GM03348 (cell line): ENCODE results near the gene RNF31.
A peak's percentile ranks its signal among the peaks of the same experiment; 100 is the strongest.

Source experiments
- DNase-seq: peaks from one replicate; pipeline ENCODE4 v3.0.0; 2012; ENCODE audit warnings: low spot score

The RNF31 gene

DNA sequence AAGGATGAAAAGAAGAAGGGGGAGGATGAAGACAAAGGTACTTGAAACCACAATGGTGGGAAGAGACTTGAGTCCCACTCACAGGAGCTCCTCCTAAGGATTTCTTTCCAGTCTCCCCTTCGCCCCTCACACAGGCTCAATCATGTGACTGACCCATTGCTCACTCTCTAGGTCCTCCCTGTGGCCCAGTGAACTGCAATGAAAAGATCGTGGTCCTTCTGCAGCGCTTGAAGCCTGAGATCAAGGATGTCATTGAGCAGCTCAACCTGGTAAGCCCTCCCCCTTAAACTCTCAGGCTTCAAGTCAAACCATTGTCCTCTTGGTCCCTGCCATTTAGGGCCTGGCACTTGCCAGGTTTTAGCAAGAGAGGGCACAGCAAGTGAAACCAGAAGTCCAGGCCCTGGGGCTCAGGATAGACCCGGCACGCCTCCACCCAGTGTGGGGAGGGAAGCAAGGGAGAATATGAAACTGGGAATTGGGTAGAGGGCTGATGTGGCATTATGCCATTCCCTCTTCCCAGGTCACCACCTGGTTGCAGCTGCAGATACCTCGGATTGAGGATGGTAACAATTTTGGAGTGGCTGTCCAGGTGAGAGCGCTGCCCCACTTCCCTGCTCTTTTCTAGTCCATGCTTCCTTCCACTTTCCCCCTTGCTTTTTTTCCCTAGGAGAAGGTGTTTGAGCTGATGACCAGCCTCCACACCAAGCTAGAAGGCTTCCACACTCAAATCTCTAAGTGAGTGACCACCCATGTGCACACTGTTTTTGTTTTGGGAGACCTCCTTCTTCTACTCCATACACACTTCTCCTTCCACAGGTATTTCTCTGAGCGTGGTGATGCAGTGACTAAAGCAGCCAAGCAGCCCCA is 9.5 kb upstream of the RNF31 start:
- no peak for DNase-seq

DNA sequence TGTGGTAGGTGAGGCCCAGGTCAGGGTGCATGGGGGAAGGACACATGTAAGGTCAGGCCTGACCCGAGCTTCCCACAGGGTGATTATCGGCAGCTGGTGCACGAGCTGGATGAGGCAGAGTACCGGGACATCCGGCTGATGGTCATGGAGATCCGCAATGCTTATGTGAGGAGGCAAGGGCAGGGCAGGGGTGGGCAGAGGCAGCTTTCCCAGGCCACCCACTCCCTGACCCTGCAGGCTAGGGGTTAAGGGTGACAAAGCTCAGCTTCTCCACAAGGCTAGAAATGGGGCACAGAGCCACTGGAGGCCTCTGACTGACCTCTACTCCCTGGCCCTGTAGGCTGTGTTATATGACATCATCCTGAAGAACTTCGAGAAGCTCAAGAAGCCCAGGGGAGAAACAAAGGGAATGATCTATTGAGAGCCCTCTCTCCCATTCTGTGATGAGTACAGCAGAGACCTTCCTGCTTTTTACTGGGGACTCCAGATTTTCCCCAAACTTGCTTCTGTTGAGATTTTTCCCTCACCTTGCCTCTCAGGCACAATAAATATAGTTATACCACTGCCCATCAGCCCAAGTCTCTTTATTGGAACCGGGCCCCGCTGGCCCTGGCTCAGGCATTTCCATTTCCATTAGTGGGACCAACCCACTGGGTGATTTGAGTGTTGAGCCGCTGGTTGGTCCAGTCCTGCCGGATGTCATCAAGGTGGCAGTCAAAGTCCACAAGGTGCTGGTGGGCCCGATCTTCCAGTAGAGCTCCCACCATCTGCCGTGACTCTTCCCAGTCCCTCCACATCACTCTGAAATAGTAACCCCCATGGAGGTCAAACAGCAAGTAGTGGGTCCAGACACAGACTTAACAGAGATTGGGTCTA is 8.7 kb upstream of the RNF31 start:
- no peak for DNase-seq

GRCh38 chr14:24139272-24139934 is 7.9 kb upstream of the RNF31 start:
- no peak for DNase-seq

DNA sequence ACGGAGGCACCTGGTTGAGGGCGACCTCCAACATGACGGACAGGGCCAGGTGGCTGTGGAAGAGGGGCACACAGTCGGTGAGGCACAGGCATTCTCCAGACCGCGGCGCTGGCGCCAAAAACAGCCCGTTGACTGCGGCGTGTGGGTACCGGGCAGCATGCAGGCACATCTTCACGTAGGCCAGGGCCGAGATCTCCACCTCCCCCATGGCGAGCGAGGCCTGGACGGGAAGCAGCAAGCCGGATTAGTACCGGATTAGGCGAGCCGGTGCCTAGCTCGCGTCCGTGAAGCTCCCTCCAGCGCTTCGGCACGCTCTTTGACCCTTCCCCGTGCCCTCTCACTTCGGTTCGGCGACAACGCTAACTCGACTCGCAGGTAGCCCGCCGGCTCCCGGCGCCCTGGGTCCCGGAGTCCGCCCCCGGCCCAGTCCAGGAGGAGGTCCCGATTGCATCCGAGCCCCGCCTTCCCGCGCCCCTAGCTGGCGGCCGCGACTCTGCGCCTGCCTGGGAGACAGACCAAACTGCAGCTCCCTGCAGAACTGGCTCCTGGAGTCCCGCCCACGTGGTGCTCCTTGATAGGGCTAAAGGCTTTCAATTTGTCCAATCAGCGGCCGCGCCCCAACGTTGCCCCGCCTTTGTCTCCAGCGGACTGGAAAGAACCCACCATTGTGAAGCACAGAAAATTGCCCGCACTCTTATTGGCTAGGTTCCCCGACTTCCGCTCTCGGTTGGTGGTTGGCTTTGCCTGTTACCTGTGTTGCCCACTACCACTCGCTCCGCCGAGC is 6.0 kb upstream of the RNF31 start, which contains the start of gene EMC9:
EMC9 (minus strand) TSS at position 495 of the 784 bp plus-strand sequence; CDS start at position 208, 287 bp downstream.
- peak; percentile 97 for DNase-seq

- no peak for DNase-seq
These were observed 3.8 kb upstream of the RNF31 start for GRCh38 chr14:24143511-24143910.

GRCh38 chr14:24144451-24144850 is 2.8 kb upstream of the RNF31 start:
- no peak for DNase-seq

- DNase-seq: no peak
These were observed 2.1 kb upstream of the RNF31 start for GRCh38 chr14:24145219-24145618.

DNA sequence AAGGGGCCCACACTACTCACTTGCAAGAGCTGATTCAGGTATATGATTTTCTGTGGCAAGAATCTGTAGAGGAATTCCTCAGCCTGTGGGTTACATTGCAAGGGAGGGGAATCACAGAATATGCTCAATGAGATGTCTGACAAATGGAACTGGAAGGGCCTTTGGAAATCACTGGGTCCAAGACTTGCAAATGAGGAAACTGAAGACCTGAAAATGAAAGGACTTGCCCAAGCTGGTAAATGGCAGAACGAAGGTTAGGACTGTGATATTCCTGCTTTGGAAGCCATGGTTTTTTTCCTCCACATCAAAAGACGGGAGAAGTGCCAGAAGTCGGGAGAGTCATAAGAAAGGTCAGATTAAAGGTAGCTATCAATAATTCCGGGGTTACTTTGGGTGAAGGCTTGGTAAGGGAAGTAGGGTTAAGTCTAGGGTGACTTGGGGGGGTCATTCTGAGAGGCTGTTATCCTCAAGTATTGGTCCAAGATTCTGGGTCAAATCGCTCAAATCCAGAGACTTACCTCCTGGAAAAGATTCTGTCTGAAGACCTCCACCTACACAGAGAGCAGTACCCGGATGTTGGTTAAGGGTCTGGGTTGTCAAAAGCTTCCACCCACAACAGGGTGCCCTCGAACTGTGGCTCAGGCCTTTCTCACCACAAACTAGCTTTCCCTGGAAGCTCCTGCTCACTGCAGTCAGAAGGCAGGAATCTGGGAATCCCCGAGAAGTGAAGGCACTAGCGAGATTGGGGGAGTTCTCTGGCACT is 1.4 kb upstream of the RNF31 start:
- DNase-seq: peak; percentile 52

- DNase-seq: peak; percentile 95
These were observed 783 bp upstream of the RNF31 start, which contains the start of gene PSME2 for GRCh38 chr14:24146453-24146977. PSME2 (minus strand) TSS chr14:24146610; CDS start chr14:24146581, 29 bp downstream.

GRCh38 chr14:24147761-24148428 is 597 bp downstream of the RNF31 start:
- no peak for DNase-seq

DNA sequence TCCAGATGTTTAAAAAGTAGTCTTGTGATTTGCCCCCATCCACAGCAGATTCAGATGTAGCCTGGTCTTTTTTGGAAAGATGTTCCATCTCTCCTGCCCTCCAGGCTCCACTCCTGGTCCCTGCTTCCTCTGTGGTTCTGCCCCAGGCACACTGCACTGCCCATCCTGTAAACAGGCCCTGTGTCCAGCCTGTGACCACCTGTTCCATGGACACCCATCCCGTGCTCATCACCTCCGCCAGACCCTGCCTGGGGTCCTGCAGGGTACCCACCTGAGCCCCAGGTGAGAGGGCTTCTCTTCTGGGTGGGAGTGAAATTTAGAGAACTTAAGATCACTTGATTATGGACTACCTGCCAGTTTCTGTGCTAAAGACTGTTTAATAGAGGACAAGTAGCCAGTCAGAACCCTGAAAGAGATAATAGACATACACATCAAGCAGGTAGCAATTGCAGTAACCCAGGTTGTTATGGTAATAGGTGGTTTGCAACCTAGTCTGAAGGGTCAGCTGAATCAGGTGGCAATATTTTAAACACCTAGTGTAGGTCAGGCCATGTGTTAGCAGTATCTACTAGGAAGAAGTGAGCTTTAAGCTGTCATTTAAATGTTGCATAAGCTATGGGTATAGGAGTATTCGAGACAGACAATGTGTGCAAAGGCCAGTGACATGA is 2.1 kb downstream of the RNF31 start:
- no peak for DNase-seq

DNA sequence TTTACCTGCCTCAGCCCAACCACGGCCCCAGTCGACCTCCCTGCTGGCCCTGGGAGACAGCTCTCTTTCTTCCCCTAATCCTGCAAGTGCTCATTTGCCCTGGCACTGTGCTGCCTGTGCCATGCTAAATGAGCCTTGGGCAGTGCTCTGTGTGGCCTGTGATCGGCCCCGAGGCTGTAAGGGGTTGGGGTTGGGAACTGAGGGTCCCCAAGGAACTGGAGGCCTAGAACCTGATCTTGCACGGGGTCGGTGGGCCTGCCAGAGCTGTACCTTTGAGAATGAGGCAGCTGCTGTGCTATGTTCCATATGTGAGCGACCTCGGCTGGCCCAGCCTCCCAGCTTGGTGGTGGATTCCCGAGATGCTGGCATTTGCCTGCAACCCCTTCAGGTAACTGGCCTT is 2.8 kb downstream of the RNF31 start:
- DNase-seq: no peak

GRCh38 chr14:24150567-24150966 is 3.3 kb downstream of the RNF31 start:
- DNase-seq: no peak

- DNase-seq: no peak
These were observed 3.7 kb downstream of the RNF31 start for GRCh38 chr14:24150993-24151392.

GRCh38 chr14:24151404-24152080 is 4.2 kb downstream of the RNF31 start:
- DNase-seq: no peak

- DNase-seq: no peak
These were observed 7.8 kb downstream of the RNF31 start for GRCh38 chr14:24155100-24155499.

DNA sequence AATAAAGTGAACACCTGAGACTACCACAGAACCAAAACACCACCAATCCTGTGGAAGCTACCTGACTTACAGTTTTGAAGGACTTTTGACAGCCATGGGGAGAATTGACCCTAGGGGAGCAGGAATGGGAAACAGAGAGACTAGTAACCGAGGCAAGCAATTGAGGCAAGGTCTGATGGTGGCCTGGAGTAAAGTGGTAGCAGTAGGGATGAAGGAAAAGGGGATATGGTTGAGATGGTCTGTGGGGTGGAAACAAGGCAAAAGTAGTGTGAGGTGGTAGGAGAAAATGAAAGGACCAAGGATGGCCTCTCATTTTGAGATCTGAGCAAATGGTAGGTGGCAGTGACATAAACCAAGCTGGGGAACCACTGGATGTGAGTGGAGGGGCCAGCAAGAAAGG is 9.5 kb downstream of the RNF31 start:
- DNase-seq: no peak

DNA sequence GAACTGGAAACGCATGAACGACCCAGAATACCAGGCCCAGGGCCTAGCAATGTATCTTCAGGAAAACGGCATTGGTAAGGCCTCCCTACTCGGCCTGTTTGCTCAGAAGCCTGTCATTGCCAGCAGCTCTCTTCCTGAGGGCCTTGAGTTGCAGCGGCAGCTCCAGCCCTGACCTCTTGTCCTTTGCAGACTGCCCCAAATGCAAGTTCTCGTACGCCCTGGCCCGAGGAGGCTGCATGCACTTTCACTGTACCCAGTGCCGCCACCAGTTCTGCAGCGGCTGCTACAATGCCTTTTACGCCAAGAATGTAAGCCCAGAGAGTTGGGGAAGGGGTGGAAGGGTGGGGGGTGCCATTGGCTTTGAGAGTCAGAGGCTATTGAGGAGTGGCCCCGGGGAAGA is 10.0 kb downstream of the RNF31 start:
- DNase-seq: no peak
